MM.1S (cell line): ENCODE measurements around the gene CCDC54.

Experiments
- DNase-seq: peaks from one replicate; pipeline ENCODE4 v3.0.0-alpha.2; 2015
- H2AFZ ChIP-seq: fragments of 300-600 bp; sonication (generic); 2 replicates; pipeline ENCODE4 v1.6.0; 2016; ENCODE audit warnings: antibody characterized with exemption, low read length
- H3F3A ChIP-seq: fragments of 300-600 bp; sonication (generic); 2 replicates; pipeline ENCODE4 v1.6.1; 2016; ENCODE audit warnings: mild to moderate bottlenecking, antibody characterized with exemption, low read length, moderate library complexity, mixed read lengths; ENCODE audit not compliant: insufficient read depth
- H3K27ac ChIP-seq: fragments of 300-600 bp; sonication (generic); 2 replicates; pipeline ENCODE4 v1.5.1; 2016; ENCODE audit warnings: mild to moderate bottlenecking, low read length
- H3K27me3 ChIP-seq: fragments of 300-600 bp; sonication (generic); replicated peaks from 2 replicates; pipeline ENCODE4 v1.6.0; 2016; ENCODE audit warnings: low read length; ENCODE audit not compliant: insufficient read depth
- H3K36me3 ChIP-seq: fragments of 300-600 bp; sonication (generic); replicated peaks from 2 replicates; pipeline ENCODE4 v1.6.1; 2016; ENCODE audit warnings: mild to moderate bottlenecking, low read length, mixed read lengths; ENCODE audit not compliant: insufficient read depth
- H3K4me1 ChIP-seq: fragments of 300-600 bp; sonication (generic); 2 replicates; pipeline ENCODE4 v1.6.1; 2016; ENCODE audit warnings: low read length, mixed read lengths
- H3K4me2 ChIP-seq: fragments of 300-600 bp; sonication (generic); 2 replicates; pipeline ENCODE4 v1.6.0; 2016; ENCODE audit warnings: low read depth, low read length
- H3K4me3 ChIP-seq: fragments of 300-600 bp; sonication (generic); 2 replicates; pipeline ENCODE4 v1.5.1; 2016; ENCODE audit warnings: low read length, mixed read lengths
- H3K79me2 ChIP-seq: fragments of 300-600 bp; sonication (generic); 2 replicates; pipeline ENCODE4 v1.6.1; 2016; ENCODE audit warnings: mixed run types, low read length, mixed read lengths
- H3K9ac ChIP-seq: fragments of 300-600 bp; sonication (generic); 2 replicates; pipeline ENCODE4 v1.6.1; 2016; ENCODE audit warnings: low read length, mixed read lengths
- H3K9me2 ChIP-seq: fragments of 300-600 bp; sonication (generic); replicated peaks from 2 replicates; pipeline ENCODE4 v1.6.1; 2016; ENCODE audit warnings: mild to moderate bottlenecking, low read length, mixed read lengths; ENCODE audit not compliant: insufficient read depth
- H3K9me3 ChIP-seq: fragments of 300-600 bp; sonication (generic); replicated peaks from 2 replicates; pipeline ENCODE4 v1.6.1; 2016; ENCODE audit warnings: mild to moderate bottlenecking, low read length, mixed read lengths; ENCODE audit not compliant: insufficient read depth
- H4K20me1 ChIP-seq: fragments of 300-600 bp; sonication (generic); 2 replicates; pipeline ENCODE4 v1.6.1; 2016; ENCODE audit warnings: mild to moderate bottlenecking, low read length, moderate library complexity, mixed read lengths; ENCODE audit not compliant: insufficient read depth
- CTCF ChIP-seq: fragments of 300-600 bp; sonication (generic); IDR thresholded peaks from 2 replicates; pipeline ENCODE4 v1.5.1; 2016; ENCODE audit warnings: antibody characterized with exemption, low read length, mixed read lengths
- EZH2 ChIP-seq: fragments of 300-600 bp; sonication (generic); optimal IDR thresholded peaks from 2 replicates; pipeline ENCODE3; 2017; ENCODE audit warnings: low read depth, mild to moderate bottlenecking, antibody characterized with exemption, low read length, mixed read lengths
- EZH2phosphoT487 ChIP-seq: fragments of 300-600 bp; sonication (generic); IDR thresholded peaks from 2 replicates; pipeline ENCODE4 v1.6.1; 2018; ENCODE audit warnings: antibody characterized with exemption, low read length

Gene CCDC54

GRCh38 chr3:107407355-107407754 lies 30.1 kb downstream of the CCDC54 start:
- no peaks in the 10 kb centered on the region for H3K36me3 ChIP-seq
- no peak overlapping the region for H3K9ac ChIP-seq
- H3K27ac ChIP-seq, result no peak overlapping the region
- TF ChIP-seq CTCF, result no peak
- TF ChIP-seq EZH2phosphoT487, result no peak
- TF ChIP-seq EZH2, result no peak
- H3K4me1 ChIP-seq, result no peaks in the 10 kb centered on the region
- no peaks in the 10 kb centered on the region for H3K27me3 ChIP-seq
- no peaks in the 10 kb centered on the region for H3F3A ChIP-seq
- H3K9me3 ChIP-seq, result no peaks in the 10 kb centered on the region
- H3K4me3 ChIP-seq, result no peak overlapping the region
- no peak overlapping the region for H3K4me2 ChIP-seq
- H2AFZ ChIP-seq, result no peak overlapping the region
- no peaks in the 10 kb centered on the region for H3K9me2 ChIP-seq
- H3K79me2 ChIP-seq, result no peaks in the 10 kb centered on the region
- DNase-seq, result no peak
- no peaks in the 10 kb centered on the region for H4K20me1 ChIP-seq

- no peak for DNase-seq
- Histone ChIP-seq H3F3A (no peaks in the 10 kb centered on the region), H3K36me3 (no peaks in the 10 kb centered on the region), H3K9ac (no peak overlapping the region), H2AFZ (no peak overlapping the region), H3K27ac (no peak overlapping the region), H3K9me3 (no peaks in the 10 kb centered on the region), H3K4me1 (no peaks in the 10 kb centered on the region), H3K9me2 (no peaks in the 10 kb centered on the region), H3K79me2 (no peaks in the 10 kb centered on the region), H3K4me2 (no peak overlapping the region), H4K20me1 (no peaks in the 10 kb centered on the region), H3K4me3 (no peak overlapping the region), H3K27me3 (no peaks in the 10 kb centered on the region)
- TF ChIP-seq CTCF (no peak), EZH2 (no peak), EZH2phosphoT487 (no peak)
Observed at GRCh38 chr3:107408513-107408912, 31.3 kb downstream of the CCDC54 start.

- H3K9ac ChIP-seq, result no peak overlapping the region
- H3F3A ChIP-seq, result peaks cover 3% of the 10 kb centered on the region; the same call in 1 of the 2 replicates
- no peaks in the 10 kb centered on the region for H3K9me2 ChIP-seq
- peaks cover 4% of the 10 kb centered on the region for H3K4me1 ChIP-seq
- H3K79me2 ChIP-seq, result no peaks in the 10 kb centered on the region
- no peak overlapping the region for H3K4me2 ChIP-seq
- H3K4me3 ChIP-seq, result no peak overlapping the region
- DNase-seq, result no peak
- H2AFZ ChIP-seq, result no peak overlapping the region
- no peaks in the 10 kb centered on the region for H3K36me3 ChIP-seq
- no peak overlapping the region for H3K27ac ChIP-seq
- H3K27me3 ChIP-seq, result no peaks in the 10 kb centered on the region
- no peaks in the 10 kb centered on the region for H4K20me1 ChIP-seq
- TF ChIP-seq EZH2 (no peak), EZH2phosphoT487 (no peak), CTCF (no peak)
- H3K9me3 ChIP-seq, result no peaks in the 10 kb centered on the region
Observed at GRCh38 chr3:107409365-107409764, 32.1 kb downstream of the CCDC54 start.
